A673 (cell line): ENCODE measurements around the gene VAV2. TPM values are rescaled to one million over a fixed set of nuclear protein-coding genes. Genes with fewer than 3 reads are reported as not detected.
A peak's percentile ranks its signal among the peaks of the same experiment; 100 is the strongest.

Source experiments
- BruUV-seq: library from RNA; stranded (reverse); fragments of 400-500 nt; replicated peaks from 2 replicates; lab custom pipeline; 2021; lab: Mats Ljungman, UMichigan
- CTCF ChIA-PET: fragments of 300-600 bp; sonication (Branson Sonifier 250); formaldehyde crosslinking; loops from one replicate; lab custom pipeline; 2022; ENCODE audit warnings: antibody characterized with exemption; lab: Charles Lee
- POLR2A ChIA-PET: fragments of 300-600 bp; sonication (Branson Sonifier 250); formaldehyde crosslinking; loops from one replicate; lab custom pipeline; 2022; ENCODE audit warnings: antibody characterized with exemption; ENCODE audit not compliant: low non-redundant PET; lab: Charles Lee
- DNase-seq: peaks from one replicate; pipeline ENCODE4 v3.0.0-alpha.2; 2015; ENCODE audit warnings: low spot score
- H3K27ac ChIP-seq: fragments of 200-600 bp; sonication (generic); 2 replicates; pipeline ENCODE4 v1.5.1; 2016; ENCODE audit warnings: mixed run types, low read depth, mild to moderate bottlenecking, mixed read lengths, antibody characterized with exemption, low read length; ENCODE audit not compliant: poor library complexity, severe bottlenecking
- H3K27me3 ChIP-seq: fragments of 200-600 bp; sonication (generic); replicated peaks from 2 replicates; pipeline ENCODE4 v1.6.1; 2017; ENCODE audit warnings: mixed run types, low read depth, mild to moderate bottlenecking, mixed read lengths, antibody characterized with exemption, low read length; ENCODE audit not compliant: insufficient read depth, poor library complexity
- H3K36me3 ChIP-seq: fragments of 200-600 bp; sonication (generic); 2 replicates; pipeline ENCODE4 v1.6.1; 2016; ENCODE audit warnings: mixed run types, mild to moderate bottlenecking, mixed read lengths, antibody characterized with exemption, low read length; ENCODE audit not compliant: insufficient read depth, poor library complexity, severe bottlenecking
- H3K4me1 ChIP-seq: fragments of 200-600 bp; sonication (generic); 2 replicates; pipeline ENCODE4 v1.6.1; 2017; ENCODE audit warnings: mixed run types, mild to moderate bottlenecking, mixed read lengths, antibody characterized with exemption, low read length; ENCODE audit not compliant: insufficient read depth, poor library complexity, severe bottlenecking
- H3K4me3 ChIP-seq: fragments of 200-600 bp; sonication (generic); 2 replicates; pipeline ENCODE4 v1.5.1; 2016; ENCODE audit warnings: low read depth, mixed run types, mild to moderate bottlenecking, mixed read lengths, low read length; ENCODE audit not compliant: poor library complexity, severe bottlenecking
- H3K9me3 ChIP-seq: fragments of 200-600 bp; sonication (generic); 2 replicates; pipeline ENCODE4 v1.6.1; 2016; ENCODE audit warnings: mixed run types, low read depth, mild to moderate bottlenecking, mixed read lengths, antibody characterized with exemption, low read length; ENCODE audit not compliant: poor library complexity, severe bottlenecking
- CTCF ChIP-seq: fragments of 300-800, 200-600 bp; sonication (generic); conservative IDR thresholded peaks from 2 replicates; pipeline ENCODE4 v1.5.1; 2017; ENCODE audit warnings: low read depth, mild to moderate bottlenecking, antibody characterized with exemption, low read length, moderate library complexity, mixed read lengths
- EZH2 ChIP-seq: fragments of 200-600 bp; sonication (generic); IDR thresholded peaks from 2 replicates; pipeline ENCODE4 v1.6.1; 2017; ENCODE audit warnings: borderline replicate concordance, low read depth, mild to moderate bottlenecking, mixed read lengths, antibody characterized with exemption, low read length; ENCODE audit not compliant: poor library complexity, severe bottlenecking
- intact Hi-C: fragments of 100-400 bp; cut with micrococcal nuclease; formaldehyde crosslinking; loops from one replicate; pipeline ENCODE4 v1.10.0; 2022; ENCODE audit not compliant: unreplicated experiment
- total RNA-seq: library from RNA; stranded (reverse); gene quantifications from 2 replicates; pipeline ENCODE4 v1.2.3, GENCODE V29; 2021

The VAV2 gene
- total RNA-seq, 1 experiment from 2014 or later: 16.4 TPM

GRCh38 chr9:134028076-134028475 is 36.0 kb upstream of the VAV2 start:
- Histone ChIP-seq H3K27ac (no peak overlapping the region), H3K9me3 (no peaks in the 10 kb centered on the region), H3K4me3 (no peak overlapping the region), H3K27me3 (no peaks in the 10 kb centered on the region), H3K36me3 (peaks cover 29% of the 10 kb centered on the region), H3K4me1 (no peaks in the 10 kb centered on the region)
- no peak for TF ChIP-seq EZH2
- TF ChIP-seq CTCF: no peak
- DNase-seq: no peak
- CTCF ChIA-PET: no interaction called here
- no TSS peak for BruUV-seq
- POLR2A ChIA-PET: no interaction called here
- intact Hi-C loops: loop anchor here (2.0 kb wide), 1 partner anchor 41 kb away; the partner anchor contains the start of gene BRD3

- POLR2A ChIA-PET: no interaction called here
- no peak for DNase-seq
- H3K27me3 ChIP-seq: no peaks in the 10 kb centered on the region
- BruUV-seq: TSS peak; percentile 39
- CTCF ChIA-PET: no interaction called here
- intact Hi-C loops: no loop called here
- H3K4me3 ChIP-seq: no peak overlapping the region
- peaks cover 24% of the 10 kb centered on the region for H3K36me3 ChIP-seq
- TF ChIP-seq CTCF: no peak
- TF ChIP-seq EZH2: no peak
- no peaks in the 10 kb centered on the region for H3K4me1 ChIP-seq
- H3K9me3 ChIP-seq: no peaks in the 10 kb centered on the region
- H3K27ac ChIP-seq: no peak overlapping the region
Observed at GRCh38 chr9:134027561-134027960, 35.4 kb upstream of the VAV2 start.

- ChIA-PET POLR2A (no interaction called here), CTCF (no interaction called here)
- Histone ChIP-seq H3K27me3 (no peaks in the 10 kb centered on the region), H3K4me1 (no peaks in the 10 kb centered on the region), H3K27ac (no peak overlapping the region), H3K36me3 (peaks cover 18% of the 10 kb centered on the region), H3K9me3 (no peaks in the 10 kb centered on the region), H3K4me3 (no peak overlapping the region)
- intact Hi-C loops: no loop called here
- TF ChIP-seq CTCF: no peak
- no peak for TF ChIP-seq EZH2
- BruUV-seq: no TSS peak
- DNase-seq: no peak
Observed at GRCh38 chr9:134026981-134027380, 34.9 kb upstream of the VAV2 start.
